GM23338 (cell line): Measurements from ENCODE around the gene MYBL2. TPM values are rescaled to one million over a fixed set of nuclear protein-coding genes. Genes with fewer than 3 reads are reported as not detected.

Experiments
- ATAC-seq: fragments of 200-7000 bp; cut with Tn5 transposase; 3 replicates; pipeline ENCODE4 v1.9.1; 2020
- DNase-seq: peaks from one replicate; pipeline ENCODE4 v3.0.0-alpha.2; 2015; ENCODE audit warnings: low spot score
- H2AFZ ChIP-seq: fragments of 200-600 bp; sonication (generic); 2 replicates; pipeline ENCODE4 v1.8.0; 2016; ENCODE audit warnings: antibody characterized with exemption, mild to moderate bottlenecking, moderate library complexity
- H3F3A ChIP-seq: fragments of 200-600 bp; sonication (generic); replicated peaks from 2 replicates; pipeline ENCODE4 v1.8.0; 2017; ENCODE audit warnings: antibody characterized with exemption, mixed run types, low read depth
- H3K27ac ChIP-seq: fragments of 200-600 bp; sonication (generic); 2 replicates; pipeline ENCODE4 v1.6.1; 2016; ENCODE audit warnings: low read depth
- H3K27me3 ChIP-seq: fragments of 200-600 bp; sonication (generic); 2 replicates; pipeline ENCODE4 v1.8.0; 2016; ENCODE audit warnings: mild to moderate bottlenecking, mixed run types, moderate library complexity; ENCODE audit not compliant: insufficient read depth
- H3K36me3 ChIP-seq: fragments of 200-600 bp; sonication (generic); 2 replicates; pipeline ENCODE4 v1.8.0; 2016; ENCODE audit warnings: mild to moderate bottlenecking; ENCODE audit not compliant: insufficient read depth
- H3K4me1 ChIP-seq: fragments of 200-600 bp; sonication (generic); 2 replicates; pipeline ENCODE4 v1.8.0; 2016; ENCODE audit warnings: mild to moderate bottlenecking, moderate library complexity; ENCODE audit not compliant: insufficient read depth
- H3K4me2 ChIP-seq: fragments of 200-600 bp; sonication (generic); 2 replicates; pipeline ENCODE4 v1.7.1; 2017; ENCODE audit warnings: mixed run types
- H3K4me3 ChIP-seq: fragments of 200-600 bp; sonication (generic); 2 replicates; pipeline ENCODE4 v1.6.1; 2016; ENCODE audit warnings: mixed run types
- H3K79me2 ChIP-seq: fragments of 200-600 bp; sonication (generic); replicated peaks from 2 replicates; pipeline ENCODE4 v1.8.0; 2017; ENCODE audit warnings: mild to moderate bottlenecking; ENCODE audit not compliant: insufficient read depth
- H3K9me2 ChIP-seq: fragments of 200-600 bp; sonication (generic); 2 replicates; pipeline ENCODE4 v1.8.0; 2017; ENCODE audit not compliant: insufficient read depth
- H4K20me1 ChIP-seq: fragments of 200-600 bp; sonication (generic); replicated peaks from 2 replicates; pipeline ENCODE4 v1.8.0; 2017; ENCODE audit warnings: mild to moderate bottlenecking; ENCODE audit not compliant: insufficient read depth
- H3K27ac Mint-ChIP-seq: 2 replicates; pipeline ENCODE4 v1.8.0; 2020; ENCODE audit warnings: inconsistent platforms, mild to moderate bottlenecking, moderate library complexity, mixed read lengths
- H3K27me3 Mint-ChIP-seq: 3 replicates; pipeline ENCODE4 v1.8.0; 2022; ENCODE audit warnings: low read depth, mild to moderate bottlenecking, moderate library complexity, mixed read lengths, inconsistent platforms; ENCODE audit not compliant: insufficient read depth, poor library complexity
- H3K36me3 Mint-ChIP-seq: 3 replicates; pipeline ENCODE4 v1.8.0; 2021; ENCODE audit warnings: low read depth, mild to moderate bottlenecking, inconsistent platforms, moderate library complexity, mixed read lengths
- H3K4me1 Mint-ChIP-seq: 3 replicates; pipeline ENCODE4 v1.8.0; 2020; ENCODE audit warnings: mild to moderate bottlenecking, inconsistent platforms, mixed read lengths
- H3K4me3 Mint-ChIP-seq: 3 replicates; pipeline ENCODE4 v1.8.0; 2021; ENCODE audit warnings: moderate library complexity, mild to moderate bottlenecking, inconsistent platforms, mixed read lengths
- H3K9me3 Mint-ChIP-seq: 3 replicates; pipeline ENCODE4 v1.8.0; 2020; ENCODE audit warnings: moderate library complexity, mild to moderate bottlenecking, inconsistent platforms, mixed read lengths
- CREB1 ChIP-seq: fragments of 250-450 bp; sonication (Bioruptor Pico); IDR thresholded peaks from 2 replicates; pipeline ENCODE4 v1.5.0; 2020; ENCODE audit warnings: low read depth, mild to moderate bottlenecking, moderate library complexity
- ZNF114 ChIP-seq: fragments of 250-450 bp; sonication (Bioruptor Pico); IDR thresholded peaks from 2 replicates; pipeline ENCODE4 v1.5.0; 2020; ENCODE audit warnings: mild to moderate bottlenecking, moderate library complexity
- polyA plus RNA-seq: library from polyadenylated mRNA; unstranded; fragments of >200 nt; fragmentation: Nextera tagmentation; extraction: Ambion mirVana; gene quantifications from 2 replicates; pipeline ENCODE4 v1.2.1, GENCODE V29; 2016
- total RNA-seq: library from RNA; depleted of rRNA; stranded (reverse); fragments of >200 nt; shearing (Covaris generic); gene quantifications from 2 replicates; pipeline ENCODE4 v1.2.3, GENCODE V29; 2014
- TF ChIP-seq, protein P1 (sequence below): fragments of 250-450 bp; sonication (Bioruptor Pico); IDR thresholded peaks from 2 replicates; pipeline ENCODE4 v1.5.0; 2020; ENCODE audit warnings: mild to moderate bottlenecking, moderate library complexity

The MYBL2 gene
- total and polyA plus RNA-seq, 2 experiments from 2014 or later, result 72.3 to 131 TPM

DNA sequence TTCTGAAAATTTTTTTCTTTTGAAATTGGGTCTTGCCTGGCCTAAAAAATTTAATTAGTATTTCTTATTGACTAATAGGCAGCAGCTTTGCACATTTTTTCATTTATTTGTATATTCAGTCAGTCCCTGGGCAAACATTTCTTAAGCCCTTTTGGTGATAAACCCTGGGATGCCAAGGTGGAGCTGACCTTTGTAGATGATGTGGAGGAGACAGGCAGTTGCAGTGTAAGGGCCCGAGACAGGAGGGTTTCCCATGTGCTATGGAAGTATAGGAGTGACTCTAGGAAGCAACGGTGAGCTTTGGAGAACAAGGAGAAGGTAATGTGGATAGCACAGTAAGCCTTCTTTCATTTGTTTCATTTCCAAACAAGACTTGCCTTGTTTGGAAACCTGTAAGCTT lies 3.5 kb downstream of the MYBL2 start:
- peaks cover 10% of the 10 kb centered on the region for H3K27me3 ChIP-seq
- H3K36me3 Mint-ChIP-seq, result peaks cover 46% of the 10 kb centered on the region
- H3K4me1 Mint-ChIP-seq, result peaks cover 6% of the 10 kb centered on the region; the same call in 2 of the 3 replicates
- no peak overlapping the region for H3K27ac ChIP-seq
- H3K4me1 ChIP-seq, result no peaks in the 10 kb centered on the region
- peaks cover 21% of the 10 kb centered on the region for H3K27me3 Mint-ChIP-seq
- no peaks in the 10 kb centered on the region for H3K9me2 ChIP-seq
- no peak for DNase-seq
- no peak overlapping the region for H3K4me2 ChIP-seq
- H3F3A ChIP-seq, result no peaks in the 10 kb centered on the region
- H2AFZ ChIP-seq, result no peak overlapping the region
- no peak overlapping the region for H3K4me3 Mint-ChIP-seq
- ATAC-seq, result no peak
- H3K9me3 Mint-ChIP-seq, result no peaks in the 10 kb centered on the region
- H3K4me3 ChIP-seq, result no peak overlapping the region
- H3K36me3 ChIP-seq, result peaks cover 13% of the 10 kb centered on the region; the same call in 1 of the 2 replicates
- peaks cover 12% of the 10 kb centered on the region for H4K20me1 ChIP-seq
- no peak for TF ChIP-seq ZNF114
- H3K27ac Mint-ChIP-seq, result no peak overlapping the region
- H3K79me2 ChIP-seq, result peaks cover 72% of the 10 kb centered on the region

DNA sequence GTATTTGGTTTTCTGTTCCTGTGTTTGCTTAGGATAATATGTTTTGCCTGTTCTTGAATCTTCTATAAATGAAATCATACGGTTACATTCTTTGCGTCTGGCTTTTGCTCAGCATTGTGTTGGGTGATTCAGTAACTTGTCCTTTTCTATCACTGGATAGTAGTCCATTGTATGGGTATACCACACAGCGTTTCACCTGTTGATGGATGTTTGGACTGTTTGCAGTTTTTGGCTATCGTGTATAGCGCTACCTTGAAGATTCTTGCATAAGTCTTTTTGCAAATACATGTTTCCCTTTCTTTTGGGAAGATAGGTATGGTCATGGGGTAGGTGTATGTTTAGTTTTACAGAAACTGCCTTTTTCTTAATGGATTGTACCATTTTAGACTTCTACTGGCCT lies 9.5 kb downstream of the MYBL2 start:
- Histone ChIP-seq H3K79me2 (peaks cover 84% of the 10 kb centered on the region), H2AFZ (no peak overlapping the region)
- peaks cover 3% of the 10 kb centered on the region; the same call in 1 of the 3 replicates for H3K9me3 Mint-ChIP-seq

More for the DNA sequence above, 9.5 kb downstream of the MYBL2 start:
- H3K4me1 Mint-ChIP-seq, result peaks cover 8% of the 10 kb centered on the region; the same call in 2 of the 3 replicates
- no peaks in the 10 kb centered on the region for H3K4me1 ChIP-seq
- no peak overlapping the region for H3K27ac ChIP-seq
- H3K36me3 ChIP-seq, result peaks cover 13% of the 10 kb centered on the region; the same call in 1 of the 2 replicates
- peaks cover 68% of the 10 kb centered on the region for H3K36me3 Mint-ChIP-seq
- H4K20me1 ChIP-seq, result peaks cover 14% of the 10 kb centered on the region
- no peak for TF ChIP-seq ZNF114
- no peak for TF ChIP-seq CREB1 (CRISPR knock-in tag)
- TF ChIP-seq, protein P1, sequence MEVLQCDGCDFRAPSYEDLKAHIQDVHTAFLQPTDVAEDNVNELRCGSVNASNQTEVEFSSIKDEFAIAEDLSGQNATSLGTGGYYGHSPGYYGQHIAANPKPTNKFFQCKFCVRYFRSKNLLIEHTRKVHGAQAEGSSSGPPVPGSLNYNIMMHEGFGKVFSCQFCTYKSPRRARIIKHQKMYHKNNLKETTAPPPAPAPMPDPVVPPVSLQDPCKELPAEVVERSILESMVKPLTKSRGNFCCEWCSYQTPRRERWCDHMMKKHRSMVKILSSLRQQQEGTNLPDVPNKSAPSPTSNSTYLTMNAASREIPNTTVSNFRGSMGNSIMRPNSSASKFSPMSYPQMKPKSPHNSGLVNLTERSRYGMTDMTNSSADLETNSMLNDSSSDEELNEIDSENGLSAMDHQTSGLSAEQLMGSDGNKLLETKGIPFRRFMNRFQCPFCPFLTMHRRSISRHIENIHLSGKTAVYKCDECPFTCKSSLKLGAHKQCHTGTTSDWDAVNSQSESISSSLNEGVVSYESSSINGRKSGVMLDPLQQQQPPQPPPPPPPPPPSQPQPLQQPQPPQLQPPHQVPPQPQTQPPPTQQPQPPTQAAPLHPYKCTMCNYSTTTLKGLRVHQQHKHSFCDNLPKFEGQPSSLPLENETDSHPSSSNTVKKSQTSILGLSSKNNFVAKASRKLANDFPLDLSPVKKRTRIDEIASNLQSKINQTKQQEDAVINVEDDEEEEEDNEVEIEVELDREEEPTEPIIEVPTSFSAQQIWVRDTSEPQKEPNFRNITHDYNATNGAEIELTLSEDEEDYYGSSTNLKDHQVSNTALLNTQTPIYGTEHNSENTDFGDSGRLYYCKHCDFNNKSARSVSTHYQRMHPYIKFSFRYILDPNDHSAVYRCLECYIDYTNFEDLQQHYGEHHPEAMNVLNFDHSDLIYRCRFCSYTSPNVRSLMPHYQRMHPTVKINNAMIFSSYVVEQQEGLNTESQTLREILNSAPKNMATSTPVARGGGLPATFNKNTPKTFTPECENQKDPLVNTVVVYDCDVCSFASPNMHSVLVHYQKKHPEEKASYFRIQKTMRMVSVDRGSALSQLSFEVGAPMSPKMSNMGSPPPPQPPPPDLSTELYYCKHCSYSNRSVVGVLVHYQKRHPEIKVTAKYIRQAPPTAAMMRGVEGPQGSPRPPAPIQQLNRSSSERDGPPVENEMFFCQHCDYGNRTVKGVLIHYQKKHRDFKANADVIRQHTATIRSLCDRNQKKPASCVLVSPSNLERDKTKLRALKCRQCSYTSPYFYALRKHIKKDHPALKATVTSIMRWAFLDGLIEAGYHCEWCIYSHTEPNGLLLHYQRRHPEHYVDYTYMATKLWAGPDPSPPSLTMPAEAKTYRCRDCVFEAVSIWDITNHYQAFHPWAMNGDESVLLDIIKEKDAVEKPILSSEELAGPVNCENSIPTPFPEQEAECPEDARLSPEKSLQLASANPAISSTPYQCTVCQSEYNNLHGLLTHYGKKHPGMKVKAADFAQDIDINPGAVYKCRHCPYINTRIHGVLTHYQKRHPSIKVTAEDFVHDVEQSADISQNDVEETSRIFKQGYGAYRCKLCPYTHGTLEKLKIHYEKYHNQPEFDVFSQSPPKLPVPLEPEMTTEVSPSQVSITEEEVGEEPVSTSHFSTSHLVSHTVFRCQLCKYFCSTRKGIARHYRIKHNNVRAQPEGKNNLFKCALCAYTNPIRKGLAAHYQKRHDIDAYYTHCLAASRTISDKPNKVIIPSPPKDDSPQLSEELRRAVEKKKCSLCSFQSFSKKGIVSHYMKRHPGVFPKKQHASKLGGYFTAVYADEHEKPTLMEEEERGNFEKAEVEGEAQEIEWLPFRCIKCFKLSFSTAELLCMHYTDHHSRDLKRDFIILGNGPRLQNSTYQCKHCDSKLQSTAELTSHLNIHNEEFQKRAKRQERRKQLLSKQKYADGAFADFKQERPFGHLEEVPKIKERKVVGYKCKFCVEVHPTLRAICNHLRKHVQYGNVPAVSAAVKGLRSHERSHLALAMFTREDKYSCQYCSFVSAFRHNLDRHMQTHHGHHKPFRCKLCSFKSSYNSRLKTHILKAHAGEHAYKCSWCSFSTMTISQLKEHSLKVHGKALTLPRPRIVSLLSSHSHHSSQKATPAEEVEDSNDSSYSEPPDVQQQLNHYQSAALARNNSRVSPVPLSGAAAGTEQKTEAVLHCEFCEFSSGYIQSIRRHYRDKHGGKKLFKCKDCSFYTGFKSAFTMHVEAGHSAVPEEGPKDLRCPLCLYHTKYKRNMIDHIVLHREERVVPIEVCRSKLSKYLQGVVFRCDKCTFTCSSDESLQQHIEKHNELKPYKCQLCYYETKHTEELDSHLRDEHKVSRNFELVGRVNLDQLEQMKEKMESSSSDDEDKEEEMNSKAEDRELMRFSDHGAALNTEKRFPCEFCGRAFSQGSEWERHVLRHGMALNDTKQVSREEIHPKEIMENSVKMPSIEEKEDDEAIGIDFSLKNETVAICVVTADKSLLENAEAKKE (CRISPR knock-in tag), result no peak
- H3K4me3 Mint-ChIP-seq, result no peak overlapping the region
- no peak for ATAC-seq
- no peak overlapping the region for H3K4me2 ChIP-seq
- H3K27me3 Mint-ChIP-seq, result peaks cover 6% of the 10 kb centered on the region
- no peaks in the 10 kb centered on the region for H3K9me2 ChIP-seq
- DNase-seq, result no peak
- no peaks in the 10 kb centered on the region for H3K27me3 ChIP-seq
- no peak overlapping the region for H3K4me3 ChIP-seq
- no peak overlapping the region for H3K27ac Mint-ChIP-seq
- H3F3A ChIP-seq, result no peaks in the 10 kb centered on the region
